ENCODE results near the gene JTB.

GRCh38 chr1:153991151-153991630, 13.7 kb upstream of the JTB start:
- no peak for TF ChIP-seq EZH2 (IDR thresholded peaks at IDR 0.05; ENCODE audit: insufficient read depth, poor library complexity, severe bottlenecking)
- TF ChIP-seq EZH2phosphoT487 (IDR thresholded peaks at IDR 0.05; ENCODE audit: insufficient read depth, low read depth) = no peak

Data from GM23248 (cell line).